SK-N-SH treated with all-trans-retinoic acid at 6 μM for 48 hours (cell line): ENCODE data around the gene CITED1.

Source experiments
- ATAC-seq: fragments of 200-7000 bp; cut with Tn5 transposase; 3 replicates; pipeline ENCODE4 v1.9.1; 2020; ENCODE audit warnings: mild to moderate bottlenecking, moderate library complexity
- ARNTL ChIP-seq: fragments of 450-650 bp; formaldehyde crosslinking; IDR thresholded peaks from 2 replicates; pipeline ENCODE4 v1.5.0; 2020; ENCODE audit warnings: low read depth, mild to moderate bottlenecking, moderate library complexity, borderline replicate concordance
- BACH2 ChIP-seq: fragments of 250-450 bp; sonication (Bioruptor Pico); IDR thresholded peaks from 2 replicates; pipeline ENCODE4 v1.9.0; 2021; ENCODE audit warnings: mild to moderate bottlenecking, borderline replicate concordance
- CSDC2 ChIP-seq: fragments of 250-450 bp; sonication (Bioruptor Pico); IDR thresholded peaks from 2 replicates; pipeline ENCODE4 v1.5.0; 2020; ENCODE audit warnings: mild to moderate bottlenecking, moderate library complexity
- ESRRG ChIP-seq: fragments of 250-450 bp; sonication (Bioruptor Pico); IDR thresholded peaks from 2 replicates; pipeline ENCODE4 v1.6.1; 2021; ENCODE audit warnings: mild to moderate bottlenecking
- OSR1 ChIP-seq: fragments of 250-450 bp; sonication (Bioruptor Pico); IDR thresholded peaks from 2 replicates; pipeline ENCODE4 v1.8.0; 2022; ENCODE audit warnings: moderate library complexity, mild to moderate bottlenecking, inconsistent platforms
- RARB ChIP-seq: fragments of 250-450 bp; sonication (Bioruptor Pico); IDR thresholded peaks from 2 replicates; pipeline ENCODE4 v1.8.0; 2021; ENCODE audit warnings: mild to moderate bottlenecking, moderate library complexity
- SNAI2 ChIP-seq: fragments of 250-450 bp; sonication (Bioruptor Pico); IDR thresholded peaks from 2 replicates; pipeline ENCODE4 v1.5.0; 2020; ENCODE audit warnings: mild to moderate bottlenecking, moderate library complexity
- TOX ChIP-seq: fragments of 250-450 bp; sonication (Bioruptor Pico); IDR thresholded peaks from 2 replicates; pipeline ENCODE4 v1.8.0; 2021; ENCODE audit warnings: mild to moderate bottlenecking, moderate library complexity, borderline replicate concordance
- ZC3H10 ChIP-seq: fragments of 250-450 bp; sonication (Bioruptor Pico); IDR thresholded peaks from 2 replicates; pipeline ENCODE4 v1.5.1; 2021; ENCODE audit warnings: mild to moderate bottlenecking, moderate library complexity
- ZNF565 ChIP-seq: fragments of 450-650 bp; formaldehyde crosslinking; conservative IDR thresholded peaks from 2 replicates; pipeline ENCODE4 v1.5.0; 2020; ENCODE audit warnings: low read depth, mild to moderate bottlenecking, moderate library complexity
- ZNF70 ChIP-seq: fragments of 450-650 bp; formaldehyde crosslinking; IDR thresholded peaks from 2 replicates; pipeline ENCODE4 v1.5.0; 2020; ENCODE audit warnings: mild to moderate bottlenecking, moderate library complexity
- ZNF8 ChIP-seq: fragments of 450-650 bp; formaldehyde crosslinking; IDR thresholded peaks from 2 replicates; pipeline ENCODE4 v1.5.0; 2020; ENCODE audit warnings: mild to moderate bottlenecking, moderate library complexity
- TF ChIP-seq, protein P1 (sequence below): fragments of 250-450 bp; sonication (Bioruptor Pico); IDR thresholded peaks from 2 replicates; pipeline ENCODE4 v1.8.0; 2020; ENCODE audit warnings: mild to moderate bottlenecking, moderate library complexity, borderline replicate concordance
- TF ChIP-seq, protein P2 (sequence below): fragments of 250-450 bp; sonication (Bioruptor Pico); IDR thresholded peaks from 2 replicates; pipeline ENCODE4 v1.5.1; 2020; ENCODE audit warnings: low read depth, mild to moderate bottlenecking, moderate library complexity
- TF ChIP-seq, protein P3 (sequence below): fragments of 250-450 bp; sonication (Bioruptor Pico); IDR thresholded peaks from 2 replicates; pipeline ENCODE4 v1.5.1; 2021; ENCODE audit warnings: mild to moderate bottlenecking, moderate library complexity
- TF ChIP-seq, protein P4 (sequence below): fragments of 250-450 bp; sonication (Bioruptor Pico); IDR thresholded peaks from 2 replicates; pipeline ENCODE4 v1.8.0; 2021; ENCODE audit warnings: low read depth, mild to moderate bottlenecking, moderate library complexity, borderline replicate concordance

CITED1 gene

DNA sequence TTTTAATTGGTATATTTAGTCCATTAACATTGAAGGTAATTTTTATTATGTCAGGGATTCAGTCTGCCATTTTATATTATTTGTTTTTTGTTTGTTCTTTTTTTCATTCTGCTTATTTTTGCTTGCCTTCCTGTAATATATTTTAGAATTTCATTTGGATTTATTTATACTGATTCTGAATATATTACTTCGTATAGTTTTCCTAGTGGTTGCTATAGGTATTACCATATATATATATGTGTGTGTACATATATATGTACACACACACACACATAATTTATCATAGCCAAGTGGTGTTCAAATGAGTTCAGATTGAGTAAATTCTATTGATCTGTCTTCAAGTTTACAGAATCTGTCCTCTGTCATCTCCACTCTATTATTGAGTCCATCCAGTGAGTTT, 11.2 kb downstream of the CITED1 start:
- TF ChIP-seq ZNF8 (CRISPR knock-in tag) (no peak), OSR1 (no peak), BACH2 (CRISPR knock-in tag) (no peak)
- TF ChIP-seq, protein P1, sequence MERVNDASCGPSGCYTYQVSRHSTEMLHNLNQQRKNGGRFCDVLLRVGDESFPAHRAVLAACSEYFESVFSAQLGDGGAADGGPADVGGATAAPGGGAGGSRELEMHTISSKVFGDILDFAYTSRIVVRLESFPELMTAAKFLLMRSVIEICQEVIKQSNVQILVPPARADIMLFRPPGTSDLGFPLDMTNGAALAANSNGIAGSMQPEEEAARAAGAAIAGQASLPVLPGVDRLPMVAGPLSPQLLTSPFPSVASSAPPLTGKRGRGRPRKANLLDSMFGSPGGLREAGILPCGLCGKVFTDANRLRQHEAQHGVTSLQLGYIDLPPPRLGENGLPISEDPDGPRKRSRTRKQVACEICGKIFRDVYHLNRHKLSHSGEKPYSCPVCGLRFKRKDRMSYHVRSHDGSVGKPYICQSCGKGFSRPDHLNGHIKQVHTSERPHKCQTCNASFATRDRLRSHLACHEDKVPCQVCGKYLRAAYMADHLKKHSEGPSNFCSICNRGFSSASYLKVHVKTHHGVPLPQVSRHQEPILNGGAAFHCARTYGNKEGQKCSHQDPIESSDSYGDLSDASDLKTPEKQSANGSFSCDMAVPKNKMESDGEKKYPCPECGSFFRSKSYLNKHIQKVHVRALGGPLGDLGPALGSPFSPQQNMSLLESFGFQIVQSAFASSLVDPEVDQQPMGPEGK (CRISPR knock-in tag): no peak
- 0 out of 3 replicates have a peak, but pooled peaks have one; percentile 30 for ATAC-seq

DNA sequence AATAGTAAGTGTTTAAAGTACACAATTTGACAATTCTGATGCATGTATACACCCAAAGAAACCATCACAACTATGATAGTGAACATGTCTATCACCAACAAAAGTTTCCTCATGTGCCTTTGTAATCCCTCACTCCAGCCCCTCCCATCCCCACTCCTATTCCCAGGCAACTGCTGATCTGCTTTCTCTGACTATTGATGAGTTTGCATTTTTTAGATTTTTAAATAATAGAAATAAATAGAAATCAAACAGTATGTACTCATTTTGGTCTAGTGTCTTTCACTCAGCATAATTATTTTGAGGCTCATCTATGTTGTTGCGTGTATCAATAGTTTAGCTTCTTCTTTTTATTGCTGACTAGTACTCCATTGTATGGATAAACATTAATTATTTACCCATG, 23.4 kb downstream of the CITED1 start:
- TF ChIP-seq ZNF565: no peak
- TF ChIP-seq, protein P2, sequence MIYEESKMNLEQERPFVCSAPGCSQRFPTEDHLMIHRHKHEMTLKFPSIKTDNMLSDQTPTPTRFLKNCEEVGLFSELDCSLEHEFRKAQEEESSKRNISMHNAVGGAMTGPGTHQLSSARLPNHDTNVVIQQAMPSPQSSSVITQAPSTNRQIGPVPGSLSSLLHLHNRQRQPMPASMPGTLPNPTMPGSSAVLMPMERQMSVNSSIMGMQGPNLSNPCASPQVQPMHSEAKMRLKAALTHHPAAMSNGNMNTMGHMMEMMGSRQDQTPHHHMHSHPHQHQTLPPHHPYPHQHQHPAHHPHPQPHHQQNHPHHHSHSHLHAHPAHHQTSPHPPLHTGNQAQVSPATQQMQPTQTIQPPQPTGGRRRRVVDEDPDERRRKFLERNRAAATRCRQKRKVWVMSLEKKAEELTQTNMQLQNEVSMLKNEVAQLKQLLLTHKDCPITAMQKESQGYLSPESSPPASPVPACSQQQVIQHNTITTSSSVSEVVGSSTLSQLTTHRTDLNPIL: no peak
- no peak for TF ChIP-seq OSR1
- TF ChIP-seq, protein P3, sequence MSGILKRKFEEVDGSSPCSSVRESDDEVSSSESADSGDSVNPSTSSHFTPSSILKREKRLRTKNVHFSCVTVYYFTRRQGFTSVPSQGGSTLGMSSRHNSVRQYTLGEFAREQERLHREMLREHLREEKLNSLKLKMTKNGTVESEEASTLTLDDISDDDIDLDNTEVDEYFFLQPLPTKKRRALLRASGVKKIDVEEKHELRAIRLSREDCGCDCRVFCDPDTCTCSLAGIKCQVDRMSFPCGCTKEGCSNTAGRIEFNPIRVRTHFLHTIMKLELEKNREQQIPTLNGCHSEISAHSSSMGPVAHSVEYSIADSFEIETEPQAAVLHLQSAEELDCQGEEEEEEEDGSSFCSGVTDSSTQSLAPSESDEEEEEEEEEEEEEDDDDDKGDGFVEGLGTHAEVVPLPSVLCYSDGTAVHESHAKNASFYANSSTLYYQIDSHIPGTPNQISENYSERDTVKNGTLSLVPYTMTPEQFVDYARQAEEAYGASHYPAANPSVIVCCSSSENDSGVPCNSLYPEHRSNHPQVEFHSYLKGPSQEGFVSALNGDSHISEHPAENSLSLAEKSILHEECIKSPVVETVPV: no peak
- TF ChIP-seq CSDC2 (CRISPR knock-in tag): no peak
- TF ChIP-seq ZNF70 (CRISPR knock-in tag): no peak
- no peak for TF ChIP-seq ZC3H10 (CRISPR knock-in tag)
- no peak for TF ChIP-seq ESRRG
- TF ChIP-seq, all 23 proteins: peak for 0
- ATAC-seq: no peak

DNA sequence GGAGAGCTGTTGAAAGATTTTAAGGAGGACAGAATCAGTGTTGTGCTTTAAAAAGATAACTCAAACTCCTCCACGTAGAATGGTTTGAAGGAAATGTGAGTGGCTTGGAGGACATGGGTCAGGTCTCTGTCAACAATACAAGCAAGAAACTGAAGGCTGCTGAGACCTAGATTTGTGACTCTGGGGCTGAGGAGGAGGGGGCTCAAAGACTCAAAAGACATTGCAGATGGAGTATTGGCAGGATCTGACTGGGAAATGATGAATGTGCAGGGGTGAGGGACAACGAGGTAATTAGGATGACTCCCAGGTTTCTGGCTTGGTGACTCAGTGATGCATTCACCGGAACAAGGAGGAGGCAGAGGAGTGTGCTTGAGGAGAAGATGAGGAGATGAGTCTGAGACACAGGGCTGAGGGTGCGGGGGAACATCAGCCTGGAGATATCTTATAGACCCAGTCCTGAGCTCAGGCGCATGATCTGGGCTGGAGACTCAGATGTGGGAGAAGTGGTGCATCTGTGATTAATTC, 25.3 kb downstream of the CITED1 start:
- no peak for ATAC-seq
- TF ChIP-seq, protein P4, sequence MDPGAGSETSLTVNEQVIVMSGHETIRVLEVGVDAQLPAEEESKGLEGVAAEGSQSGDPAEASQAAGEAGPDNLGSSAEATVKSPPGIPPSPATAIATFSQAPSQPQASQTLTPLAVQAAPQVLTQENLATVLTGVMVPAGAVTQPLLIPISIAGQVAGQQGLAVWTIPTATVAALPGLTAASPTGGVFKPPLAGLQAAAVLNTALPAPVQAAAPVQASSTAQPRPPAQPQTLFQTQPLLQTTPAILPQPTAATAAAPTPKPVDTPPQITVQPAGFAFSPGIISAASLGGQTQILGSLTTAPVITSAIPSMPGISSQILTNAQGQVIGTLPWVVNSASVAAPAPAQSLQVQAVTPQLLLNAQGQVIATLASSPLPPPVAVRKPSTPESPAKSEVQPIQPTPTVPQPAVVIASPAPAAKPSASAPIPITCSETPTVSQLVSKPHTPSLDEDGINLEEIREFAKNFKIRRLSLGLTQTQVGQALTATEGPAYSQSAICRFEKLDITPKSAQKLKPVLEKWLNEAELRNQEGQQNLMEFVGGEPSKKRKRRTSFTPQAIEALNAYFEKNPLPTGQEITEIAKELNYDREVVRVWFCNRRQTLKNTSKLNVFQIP (CRISPR knock-in tag): no peak
- TF ChIP-seq ZC3H10 (CRISPR knock-in tag): no peak
- TF ChIP-seq SNAI2 (CRISPR knock-in tag): no peak
- no peak for TF ChIP-seq ZNF565
- TF ChIP-seq, protein P2: no peak
- TF ChIP-seq, protein P3: no peak

DNA sequence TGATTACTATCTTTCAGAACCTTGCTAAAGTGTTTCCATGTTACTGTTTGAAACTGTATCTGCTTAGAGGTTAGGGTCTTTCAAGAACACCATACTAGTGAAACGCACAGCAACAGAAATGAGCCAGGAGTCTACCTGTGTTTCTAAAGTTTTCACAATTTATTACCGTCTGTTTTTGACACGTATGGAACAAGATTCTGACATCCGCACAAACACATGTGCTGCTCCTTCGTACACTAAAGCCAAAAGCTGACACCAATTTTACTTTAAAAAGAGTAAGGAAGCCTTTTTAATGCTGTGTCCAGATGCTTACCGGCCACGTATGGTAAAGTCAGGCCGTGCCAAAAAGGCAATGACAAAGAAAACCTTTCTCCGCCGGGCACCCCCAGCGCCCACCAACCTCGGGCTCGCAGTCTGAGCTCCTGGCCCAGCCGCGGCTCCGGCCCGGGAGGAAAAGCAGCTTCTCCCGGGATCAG, 29.2 kb downstream of the CITED1 start:
- no peak; the same call in 1 of the 3 replicates for ATAC-seq
- TF ChIP-seq, protein P4 (CRISPR knock-in tag): no peak
- no peak for TF ChIP-seq ZC3H10 (CRISPR knock-in tag)
- TF ChIP-seq, protein P3: no peak
- TF ChIP-seq ZNF565: no peak
- no peak for TF ChIP-seq BACH2 (CRISPR knock-in tag)
- no peak for TF ChIP-seq ZNF70 (CRISPR knock-in tag)
- TF ChIP-seq, protein P2: no peak
- no peak for TF ChIP-seq RARB (CRISPR knock-in tag)
- TF ChIP-seq TOX (CRISPR knock-in tag): no peak
- no peak for TF ChIP-seq ZNF8 (CRISPR knock-in tag)
- no peak for TF ChIP-seq ARNTL (CRISPR knock-in tag)
- TF ChIP-seq, protein P1 (CRISPR knock-in tag): no peak
